Hippocampal formation (tissue), 2 donors: ENCODE data around the gene CNOT11.
A peak's percentile ranks its signal among the peaks of the same experiment; 100 is the strongest.
"Not testable (repeated sequence)": the region's sequence is repeated elsewhere in the genome, so short reads cannot be mapped to it uniquely, and the experiment has no call there.

ENCODE experiments used
- DNase-seq, 2 donors: peaks; one replicate each; lab custom pipeline; 2025; lab: John Stamatoyannopoulos, UW

CNOT11 gene

GRCh38 chr2:101252408-101253012 lies at the start of gene CNOT11:
CNOT11 (plus strand) TSS chr2:101252886; CDS start chr2:101252965, 79 bp downstream.
- peak; percentile 92 to 97 for DNase-seq

DNA sequence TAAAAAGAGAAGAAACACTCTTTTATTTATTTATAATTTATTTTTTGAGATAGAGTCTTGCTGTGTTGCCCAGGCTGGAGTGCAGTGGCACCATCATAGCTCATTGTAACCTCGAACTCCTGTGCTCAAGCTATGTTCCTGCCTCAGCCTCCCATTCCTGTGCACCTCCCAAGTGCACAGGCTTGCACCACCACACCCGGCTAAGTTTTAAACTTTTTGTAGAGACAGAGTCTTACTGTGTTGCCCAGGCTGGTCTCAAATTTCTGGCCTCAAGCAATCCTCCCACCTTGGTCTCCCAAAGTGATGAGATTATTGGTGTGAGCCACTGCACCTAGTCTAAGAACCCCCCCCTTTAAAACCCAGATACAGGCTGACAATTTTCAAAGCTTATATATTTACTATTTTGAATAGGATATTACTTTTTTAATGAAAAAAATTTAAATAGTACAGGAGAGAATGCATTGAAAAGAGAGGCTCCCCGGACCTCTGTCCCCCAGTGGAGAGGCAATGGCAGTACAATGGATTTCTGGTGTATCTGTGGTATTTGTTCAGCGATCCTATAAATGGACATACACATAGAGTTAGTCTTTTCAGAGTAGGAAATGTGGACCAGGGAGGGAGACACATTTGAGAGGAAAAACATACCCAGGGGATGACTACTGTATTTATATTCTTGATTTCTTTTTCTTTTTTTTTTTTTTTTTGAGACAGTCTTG lies 48.1 kb upstream of the CNOT11 start:
- DNase-seq, result no peak

GRCh38 chr2:101205521-101206479 lies 46.9 kb upstream of the CNOT11 start:
- DNase-seq, result peak; percentile 12 to 45

- DNase-seq, result no peak
Observed at GRCh38 chr2:101208830-101209229, 43.9 kb upstream of the CNOT11 start.

- DNase-seq, result no peak
Observed at GRCh38 chr2:101219246-101219645, 33.4 kb upstream of the CNOT11 start.

DNA sequence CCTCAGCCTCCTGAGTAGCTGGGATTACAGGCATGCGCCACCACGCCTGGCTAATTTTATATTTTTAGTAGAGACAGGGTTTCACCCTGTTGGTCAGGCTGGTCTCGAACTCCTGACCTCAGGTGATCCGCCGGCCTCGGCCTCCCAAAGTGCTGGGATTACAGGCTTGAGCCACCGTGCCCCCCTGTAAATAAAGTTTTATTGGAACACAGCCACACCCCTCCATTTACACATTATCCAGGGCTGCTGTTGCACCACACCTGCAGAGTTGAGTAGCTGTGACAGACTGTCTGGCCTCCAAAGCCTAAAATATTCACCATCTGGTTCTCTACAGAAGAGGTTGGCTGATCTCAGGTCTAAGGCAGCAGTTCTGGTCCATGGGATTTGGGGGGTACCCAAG lies 32.6 kb upstream of the CNOT11 start:
- not testable (repeated sequence) for DNase-seq

- no peak for DNase-seq
Observed at GRCh38 chr2:101223814-101224231, 28.9 kb upstream of the CNOT11 start.

- DNase-seq, result no peak
Observed at GRCh38 chr2:101230541-101231001, 22.1 kb upstream of the CNOT11 start.

- no peak for DNase-seq
Observed at GRCh38 chr2:101231240-101231639, 21.4 kb upstream of the CNOT11 start.

DNA sequence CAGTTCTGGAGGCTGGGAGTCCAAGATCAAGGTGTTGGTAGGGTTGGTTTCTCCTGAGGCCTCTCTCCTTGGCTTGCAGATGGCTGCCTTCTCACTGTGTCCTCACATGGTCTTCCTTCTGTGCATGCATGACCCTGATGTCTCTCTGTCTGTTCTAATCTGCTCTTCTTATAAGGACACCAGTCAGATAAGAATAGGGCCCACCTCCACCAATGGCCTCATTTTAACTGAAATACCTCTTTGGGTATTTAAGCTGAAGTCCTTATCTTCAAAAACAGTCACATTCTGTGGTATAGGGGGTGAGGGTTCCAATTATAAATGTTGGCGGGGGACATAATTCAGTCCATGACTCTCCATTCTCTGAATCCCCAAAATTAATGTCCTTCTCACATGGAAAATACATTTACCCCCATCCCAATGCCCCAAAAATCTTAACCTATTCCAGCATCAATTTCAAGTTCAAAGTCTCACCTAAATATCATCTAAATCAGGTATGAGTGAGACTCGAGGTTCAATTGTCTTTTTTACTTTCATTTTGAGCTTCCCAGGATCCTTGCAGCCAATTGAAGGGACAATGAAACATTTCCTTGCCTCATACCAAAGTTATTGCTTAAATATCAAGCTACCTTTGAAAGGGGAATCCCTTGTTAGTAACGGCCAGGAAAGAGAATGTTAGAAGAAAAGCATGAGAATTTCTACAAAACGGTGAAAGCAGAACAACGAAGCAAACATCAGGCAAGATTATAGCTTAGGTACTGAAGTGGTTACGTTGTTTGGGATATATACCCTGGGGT lies 20.6 kb upstream of the CNOT11 start:
- DNase-seq, result no peak

GRCh38 chr2:101232770-101233169 lies 19.9 kb upstream of the CNOT11 start:
- DNase-seq, result no peak

GRCh38 chr2:101234169-101234938 lies 18.3 kb upstream of the CNOT11 start:
- no peak for DNase-seq

DNA sequence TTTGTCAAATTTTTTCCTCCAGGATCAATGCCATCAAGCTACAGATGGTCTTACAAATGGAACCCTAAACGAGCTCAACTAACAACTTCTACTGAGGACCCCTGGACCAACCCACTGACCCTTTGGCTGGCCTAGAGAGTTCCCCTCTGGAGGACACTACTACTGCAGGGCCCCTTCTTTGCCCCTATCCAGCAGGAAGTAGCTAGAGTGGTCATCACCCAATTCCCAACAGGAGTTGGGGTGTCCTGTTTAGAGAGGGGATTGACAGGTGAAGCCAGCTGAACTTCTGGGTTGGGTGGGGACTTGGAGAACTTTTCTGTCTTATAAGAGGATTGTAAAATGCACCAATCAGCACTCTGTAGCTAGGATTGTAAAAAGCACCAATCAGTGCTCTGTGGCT lies 16.7 kb upstream of the CNOT11 start:
- not testable (repeated sequence) for DNase-seq

- not testable (repeated sequence) for DNase-seq
Observed at GRCh38 chr2:101237944-101238343, 14.7 kb upstream of the CNOT11 start.

- DNase-seq, result no peak
Observed at GRCh38 chr2:101238930-101239759, 13.5 kb upstream of the CNOT11 start.

DNA sequence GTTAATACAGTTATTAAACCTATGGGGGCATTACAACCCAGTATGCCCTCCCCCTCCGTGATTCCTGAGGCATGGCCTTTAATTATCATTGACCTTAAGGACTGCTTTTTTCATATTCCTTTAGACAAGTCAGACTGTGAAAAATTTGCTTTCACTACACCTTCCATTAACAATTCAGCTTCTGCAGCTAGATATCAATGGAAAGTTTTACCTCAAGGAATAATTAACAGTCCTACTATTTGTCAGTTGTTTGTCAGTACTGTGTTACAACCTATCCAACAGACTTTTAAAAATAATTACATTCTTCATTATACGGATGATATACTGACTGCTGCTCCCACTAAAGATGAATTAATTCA lies 12.9 kb upstream of the CNOT11 start:
- not testable (repeated sequence) for DNase-seq

DNA sequence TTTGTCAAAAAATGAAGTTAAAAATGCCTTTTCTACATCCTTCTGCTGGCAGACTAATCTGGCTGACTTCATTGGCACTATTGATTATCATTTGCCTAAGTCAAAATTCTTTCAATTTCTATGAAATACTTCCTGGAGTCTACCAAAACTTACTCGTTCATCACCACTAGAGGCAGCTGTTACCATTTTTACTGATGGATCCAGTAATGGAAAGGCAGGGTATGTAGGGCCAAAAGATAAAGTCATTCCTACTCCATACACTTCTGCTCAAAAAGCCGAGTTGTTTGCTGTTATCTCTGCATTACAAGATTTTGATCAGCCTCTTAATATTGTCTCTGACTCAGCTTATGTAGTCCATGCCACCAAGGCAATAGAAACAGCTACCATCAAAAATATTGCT lies 12.0 kb upstream of the CNOT11 start:
- DNase-seq, result not testable (repeated sequence)

DNA sequence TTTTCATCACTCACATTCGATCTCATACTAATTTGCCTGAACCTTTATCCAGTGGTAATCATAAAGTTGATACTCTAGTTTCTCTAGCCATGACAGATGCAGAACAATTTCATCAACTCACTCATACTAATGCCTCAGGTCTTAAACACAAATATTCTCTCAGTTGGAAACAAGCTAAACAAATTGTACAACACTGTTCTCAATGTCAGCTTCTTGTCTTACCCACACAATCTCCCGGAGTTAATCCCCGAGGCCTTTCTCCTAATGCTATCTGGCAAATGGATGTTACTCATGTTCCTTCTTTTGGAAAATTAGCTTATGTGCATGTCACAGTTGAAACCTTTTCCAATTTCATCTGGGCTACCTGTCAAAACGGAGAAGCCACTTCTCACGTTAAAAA lies 11.5 kb upstream of the CNOT11 start:
- no peak for DNase-seq

DNA sequence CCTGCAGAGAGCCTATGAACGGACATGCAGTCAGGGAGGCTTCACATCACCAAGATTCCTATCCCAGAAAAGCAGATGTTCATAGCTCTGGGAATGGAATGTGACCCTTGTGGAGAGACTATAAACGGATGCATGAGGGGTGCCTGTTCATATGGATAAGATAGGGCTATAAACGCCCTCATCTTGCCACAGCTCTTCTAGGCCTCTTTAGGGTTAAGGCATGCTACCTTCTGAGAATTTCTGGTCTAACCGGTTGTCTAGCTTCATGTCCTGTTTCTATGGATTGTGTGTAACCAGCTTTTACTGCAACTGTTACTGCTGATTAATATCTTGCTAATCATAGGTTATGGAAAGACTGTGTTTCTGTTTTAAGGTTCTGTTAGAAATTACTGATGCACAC lies 8.3 kb upstream of the CNOT11 start:
- DNase-seq, result not testable (repeated sequence)

GRCh38 chr2:101244899-101245298 lies 7.8 kb upstream of the CNOT11 start:
- DNase-seq, result not testable (repeated sequence)
